Breast epithelium (tissue), 4 donors: Measurements from ENCODE around the gene ARHGEF10L. TPM values are rescaled to one million over a fixed set of nuclear protein-coding genes. Genes with fewer than 3 reads are reported as not detected.

ENCODE experiments used
- DNase-seq, 2 donors: peaks; one replicate each; pipeline ENCODE4 v3.0.0-alpha.2; 2019; ENCODE audit warnings: low spot score in 2 of 2
- H3K27ac ChIP-seq, 2 donors: fragments of 200-600 bp; sonication (generic) in 1 of 2; one replicate each; pipeline ENCODE4 v1.5.1; 2016 to 2019; ENCODE audit warnings: mild to moderate bottlenecking in 1 of 2
- H3K27me3 ChIP-seq, 2 donors: fragments of 200-600 bp; sonication (generic) in 1 of 2; one replicate each; pipeline versions ENCODE4 v1.5.1 to v1.6.0; 2017 to 2019; ENCODE audit warnings: control low read depth in 1 of 2, mild to moderate bottlenecking in 1 of 2
- H3K36me3 ChIP-seq: fragments of 200-600 bp; one replicate; pipeline ENCODE4 v1.5.1; 2019
- H3K4me1 ChIP-seq, 2 donors: fragments of 200-600 bp; sonication (generic); one replicate each; pipeline ENCODE4 v1.5.1; 2016 to 2019; ENCODE audit warnings: control low read depth in 1 of 2
- H3K4me3 ChIP-seq, 3 donors: fragments of 200-600 bp; sonication (generic); 1 replicate in 2 of 3; 2 replicates in 1 of 3; pipeline ENCODE4 v1.5.1; 2016 to 2019; ENCODE audit warnings: mild to moderate bottlenecking in 3 of 3, moderate library complexity in 2 of 3
- H3K9me3 ChIP-seq, 2 donors: fragments of 200-600 bp; sonication (generic) in 1 of 2; one replicate each; pipeline ENCODE4 v1.5.1; 2016 to 2019; ENCODE audit warnings: control low read depth in 1 of 2
- POLR2A ChIP-seq: fragments of 450-650 bp; IDR thresholded peaks from one replicate; pipeline ENCODE4 v1.6.1; 2016; ENCODE audit warnings: antibody characterized with exemption, mild to moderate bottlenecking, moderate library complexity
- POLR2AphosphoS5 ChIP-seq, 3 donors: sonication (generic); formaldehyde crosslinking; IDR thresholded peaks; one replicate each; pipeline ENCODE4 v1.6.1; 2017; ENCODE audit warnings: antibody characterized with exemption in 3 of 3
- intact Hi-C: fragments of 100-400 bp; cut with DNase I; formaldehyde crosslinking; loops from one replicate; pipeline ENCODE4 v1.15.1; 2023; ENCODE audit warnings: low total_unique reads
- total RNA-seq, 3 donors: library from RNA; depleted of rRNA; stranded (reverse); fragments of >200 nt; gene quantifications; one replicate each; pipeline ENCODE4 v1.1.0, GENCODE V29; 2016
- TF ChIP-seq, protein P1 (sequence below), 3 donors: fragments of 450-650 bp; IDR thresholded peaks; one replicate each; pipeline ENCODE4 v1.5.1; 2016 to 2017; ENCODE audit warnings: antibody characterized with exemption in 3 of 3, mild to moderate bottlenecking in 3 of 3, moderate library complexity in 3 of 3

ARHGEF10L gene
- total RNA-seq, 3 donors from 2014 or later, result 36.7 to 51.4 (median 49.8) TPM

DNA sequence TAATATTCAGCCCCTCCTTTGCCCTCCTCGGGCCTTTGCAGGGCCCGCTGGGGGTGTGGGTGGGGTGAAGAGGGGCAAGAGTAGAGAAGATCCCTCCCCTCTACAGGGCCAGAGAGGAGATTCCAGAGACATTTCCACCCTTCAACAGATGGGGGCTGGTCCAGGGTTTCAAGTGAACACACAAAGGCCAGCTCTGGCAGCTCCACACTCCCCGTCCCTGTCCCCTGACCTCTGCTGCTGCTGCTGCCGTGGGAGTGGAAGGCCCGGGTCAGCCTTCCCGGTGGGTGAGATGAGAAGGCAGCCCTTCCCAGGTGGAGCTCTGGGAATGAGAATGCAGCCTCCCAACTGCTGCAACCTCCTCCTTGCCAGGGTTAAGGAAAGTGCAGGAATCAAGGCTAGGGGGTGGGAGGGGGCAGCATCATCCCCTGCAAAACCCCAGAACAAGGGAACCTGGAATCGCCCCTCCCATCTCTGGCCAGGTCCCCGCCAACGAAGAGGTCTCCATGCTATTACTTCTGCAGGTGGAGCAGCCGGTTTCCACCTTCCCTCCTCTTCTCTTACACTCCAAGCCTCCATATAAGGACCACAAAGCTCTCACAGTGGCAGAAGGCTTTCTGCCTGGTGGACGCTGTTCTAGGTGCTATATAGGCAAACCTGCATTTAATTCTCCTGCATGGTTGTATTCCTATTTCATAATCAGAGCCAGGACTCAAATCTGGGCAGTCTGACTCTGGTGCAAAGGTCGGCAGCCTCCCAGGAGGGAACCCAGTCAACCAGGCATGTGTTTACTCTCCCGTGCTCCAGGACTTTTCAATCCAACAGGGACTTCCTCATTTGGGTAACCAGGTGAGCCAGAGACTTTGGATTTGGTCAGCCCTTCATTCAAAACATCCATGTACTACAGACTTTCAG, 22.9 kb upstream of the ARHGEF10L start:
- TF ChIP-seq POLR2A, result no peak
- TF ChIP-seq, protein P1, sequence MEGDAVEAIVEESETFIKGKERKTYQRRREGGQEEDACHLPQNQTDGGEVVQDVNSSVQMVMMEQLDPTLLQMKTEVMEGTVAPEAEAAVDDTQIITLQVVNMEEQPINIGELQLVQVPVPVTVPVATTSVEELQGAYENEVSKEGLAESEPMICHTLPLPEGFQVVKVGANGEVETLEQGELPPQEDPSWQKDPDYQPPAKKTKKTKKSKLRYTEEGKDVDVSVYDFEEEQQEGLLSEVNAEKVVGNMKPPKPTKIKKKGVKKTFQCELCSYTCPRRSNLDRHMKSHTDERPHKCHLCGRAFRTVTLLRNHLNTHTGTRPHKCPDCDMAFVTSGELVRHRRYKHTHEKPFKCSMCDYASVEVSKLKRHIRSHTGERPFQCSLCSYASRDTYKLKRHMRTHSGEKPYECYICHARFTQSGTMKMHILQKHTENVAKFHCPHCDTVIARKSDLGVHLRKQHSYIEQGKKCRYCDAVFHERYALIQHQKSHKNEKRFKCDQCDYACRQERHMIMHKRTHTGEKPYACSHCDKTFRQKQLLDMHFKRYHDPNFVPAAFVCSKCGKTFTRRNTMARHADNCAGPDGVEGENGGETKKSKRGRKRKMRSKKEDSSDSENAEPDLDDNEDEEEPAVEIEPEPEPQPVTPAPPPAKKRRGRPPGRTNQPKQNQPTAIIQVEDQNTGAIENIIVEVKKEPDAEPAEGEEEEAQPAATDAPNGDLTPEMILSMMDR (IDR thresholded peaks at IDR 0.05), result no peak
- no peak for TF ChIP-seq POLR2AphosphoS5 (IDR thresholded peaks at IDR 0.05)
- Histone ChIP-seq H3K4me1 (no peaks in the 10 kb centered on the region), H3K4me3 (no peak overlapping the region), H3K27ac (peak overlapping the region in 1 of 2 donors; percentile 17), H3K9me3 (no peaks in the 10 kb centered on the region), H3K36me3 (no peaks in the 10 kb centered on the region), H3K27me3 (no peaks in the 10 kb centered on the region)
- no peak for DNase-seq
- intact Hi-C loops, result loop anchor here (1.0 kb wide), 1 partner anchor 67 kb away; no protein-coding TSS in a partner anchor

DNA sequence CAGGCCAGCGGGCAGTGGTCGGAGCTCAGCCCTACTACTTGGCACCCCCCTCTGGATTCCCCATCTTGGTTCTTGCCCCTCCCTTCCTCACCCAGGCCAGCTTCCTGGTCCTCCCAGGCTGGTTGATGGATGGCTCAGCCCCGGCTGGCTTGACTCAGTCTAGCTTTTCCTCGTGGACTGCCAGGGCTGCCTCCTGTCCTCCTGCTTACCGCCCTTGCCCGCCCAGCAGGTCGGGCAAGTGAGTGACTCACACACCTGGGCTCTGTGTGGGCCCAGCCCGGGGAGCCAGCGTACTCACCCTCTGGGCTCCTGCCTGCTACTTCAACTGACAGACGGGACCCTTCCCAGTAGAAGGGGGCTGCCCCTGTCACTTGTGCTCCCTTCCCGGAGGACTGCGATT, 19.5 kb upstream of the ARHGEF10L start:
- no peaks in the 10 kb centered on the region for H3K9me3 ChIP-seq
- peak overlapping the region; percentile 73 to 86 for H3K27ac ChIP-seq
- no peaks in the 10 kb centered on the region for H3K27me3 ChIP-seq
- peak; percentile 83 to 87 for DNase-seq
- TF ChIP-seq POLR2A (no peak), POLR2AphosphoS5 (IDR thresholded peaks at IDR 0.05) (peak; percentile 31 to 82 (median 39))
- H3K4me3 ChIP-seq, result peak overlapping the region in 2 of 3 donors; percentile 45 to 61
- no peaks in the 10 kb centered on the region for H3K4me1 ChIP-seq
- H3K36me3 ChIP-seq, result no peaks in the 10 kb centered on the region
- intact Hi-C loops, result no loop called here

DNA sequence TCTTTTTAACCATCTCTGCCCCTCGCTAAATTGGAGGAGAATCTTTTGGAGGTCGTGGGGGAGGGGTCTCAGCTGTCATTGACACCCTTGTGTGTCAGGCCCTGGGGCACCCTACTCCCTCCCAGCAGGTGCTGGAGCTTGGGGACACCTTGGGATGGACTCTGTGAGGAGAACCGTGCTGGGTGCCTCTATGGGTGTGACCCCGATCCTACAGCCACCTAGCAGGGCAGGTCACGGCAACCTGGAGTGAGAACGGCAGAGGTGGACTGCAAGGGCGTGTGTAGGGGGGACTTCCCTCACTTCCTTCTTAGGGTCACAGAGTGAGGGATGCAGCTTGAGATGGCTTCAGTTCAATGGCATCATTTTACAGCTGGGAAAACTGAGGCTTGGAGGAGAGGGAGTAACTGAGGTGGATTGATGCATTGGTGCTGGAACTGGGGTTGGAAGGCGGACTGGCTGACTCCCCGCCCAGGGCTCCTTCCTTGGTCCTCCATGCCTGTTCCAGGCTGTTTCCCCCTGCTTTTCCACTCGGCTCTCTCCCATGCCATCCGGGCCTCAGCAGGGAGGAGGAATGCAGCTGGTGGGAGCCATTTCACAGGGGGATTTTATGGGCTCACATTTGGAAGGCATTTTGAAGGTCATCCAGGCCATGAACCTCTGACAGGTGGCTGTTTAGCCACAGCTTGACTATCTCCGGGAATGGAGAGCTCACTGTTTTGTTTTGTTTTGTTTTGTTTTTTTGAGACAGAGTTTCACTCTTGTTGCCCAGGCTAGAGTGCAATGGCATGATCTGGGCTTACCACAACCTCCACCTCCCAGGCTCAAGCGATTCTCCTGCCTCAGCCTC, 18.8 kb upstream of the ARHGEF10L start:
- H3K36me3 ChIP-seq, result no peaks in the 10 kb centered on the region
- no peaks in the 10 kb centered on the region for H3K9me3 ChIP-seq
- H3K4me3 ChIP-seq, result peak overlapping the region in 2 of 3 donors; percentile 45 to 61
- TF ChIP-seq POLR2A (no peak), POLR2AphosphoS5 (IDR thresholded peaks at IDR 0.05) (no peak)
- TF ChIP-seq, protein P1 (IDR thresholded peaks at IDR 0.05), result no peak
- no peaks in the 10 kb centered on the region for H3K27me3 ChIP-seq
- intact Hi-C loops, result no loop called here
- H3K27ac ChIP-seq, result peak overlapping the region; percentile 73 to 86
- no peaks in the 10 kb centered on the region for H3K4me1 ChIP-seq
- no peak for DNase-seq

DNA sequence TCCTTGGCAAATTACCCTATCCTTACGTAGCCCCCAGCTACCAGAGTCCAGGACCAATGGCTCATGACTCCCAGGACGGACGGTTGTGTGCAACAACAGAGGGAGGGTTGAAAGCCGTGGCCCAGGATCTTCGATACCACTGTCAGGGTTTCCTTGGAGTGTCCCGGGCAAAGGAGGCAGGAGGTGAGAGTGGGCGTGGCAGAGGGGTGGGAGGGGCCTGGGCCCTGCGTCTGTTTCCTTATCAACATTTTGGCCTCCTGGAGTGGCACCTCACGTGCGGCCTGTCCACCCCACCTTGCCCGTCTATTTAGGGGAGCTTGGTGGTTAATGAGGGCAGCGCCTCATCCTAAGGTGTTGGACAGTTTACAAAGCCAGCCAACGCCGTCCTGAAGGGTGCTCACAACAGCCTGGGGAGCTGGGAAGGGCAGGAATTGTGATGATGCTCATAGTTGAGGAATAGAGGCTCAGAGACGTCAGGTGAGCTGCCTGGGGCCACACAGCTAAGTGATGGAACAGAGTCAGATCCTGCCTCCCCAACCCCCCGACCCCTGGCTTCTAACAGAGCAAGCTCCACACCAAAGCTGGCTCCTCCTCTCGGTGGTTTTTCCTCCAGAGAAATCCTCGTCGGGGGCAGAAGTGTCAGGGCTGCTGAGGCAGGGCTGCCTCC, 17.4 kb upstream of the ARHGEF10L start:
- intact Hi-C loops, result no loop called here
- no peak for DNase-seq
- no peak for TF ChIP-seq POLR2A
- no peak for TF ChIP-seq POLR2AphosphoS5 (IDR thresholded peaks at IDR 0.05)
- TF ChIP-seq, protein P1 (IDR thresholded peaks at IDR 0.05), result no peak

DNA sequence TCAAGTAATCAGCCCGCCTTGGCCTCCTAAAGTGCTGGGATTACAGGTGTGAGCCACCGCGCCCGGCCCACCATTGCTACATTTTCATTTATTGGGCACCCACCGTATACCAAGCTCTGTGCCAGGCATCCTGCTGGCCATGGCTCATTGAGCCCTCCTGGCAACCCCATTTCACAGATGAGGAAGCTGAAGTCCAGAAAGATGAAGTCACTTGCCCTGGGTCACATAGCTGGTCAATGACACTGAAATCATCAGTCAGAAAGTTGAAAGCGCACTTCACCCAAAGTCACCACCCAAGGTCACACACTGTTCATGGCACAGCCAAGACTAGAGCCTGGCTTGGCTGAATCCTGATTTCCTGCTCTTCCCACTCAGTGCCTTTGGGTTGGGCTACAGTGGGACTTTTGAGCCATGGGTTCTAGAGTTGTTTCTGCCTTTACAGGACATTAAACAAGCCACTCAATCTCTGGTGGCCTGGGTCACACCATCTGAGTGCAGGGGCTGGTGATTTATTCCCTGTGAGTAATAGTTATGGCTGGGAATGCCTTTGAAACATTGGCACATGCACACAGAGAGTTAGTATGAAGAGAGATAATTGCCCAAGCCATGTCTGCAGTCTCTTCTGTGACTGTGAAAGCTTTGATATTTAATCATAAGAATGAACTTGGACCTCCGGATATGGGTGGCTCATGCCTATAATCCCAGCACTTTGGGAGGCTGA, 16.0 kb upstream of the ARHGEF10L start:
- no peak for TF ChIP-seq POLR2A
- no peak for TF ChIP-seq POLR2AphosphoS5 (IDR thresholded peaks at IDR 0.05)
- TF ChIP-seq, protein P1 (IDR thresholded peaks at IDR 0.05), result no peak
- no peak for DNase-seq
- Histone ChIP-seq H3K9me3 (no peaks in the 10 kb centered on the region), H3K4me1 (peaks cover 0 to 23% of the 10 kb centered on the region in 2 donors), H3K27me3 (no peaks in the 10 kb centered on the region), H3K27ac (peak overlapping the region; percentile 59 to 73), H3K36me3 (no peaks in the 10 kb centered on the region), H3K4me3 (no peak overlapping the region)
- intact Hi-C loops, result no loop called here

More for the DNA sequence above, 17.4 kb upstream of the ARHGEF10L start:
- H3K36me3 ChIP-seq, result no peaks in the 10 kb centered on the region
- H3K9me3 ChIP-seq, result no peaks in the 10 kb centered on the region
- H3K27me3 ChIP-seq, result no peaks in the 10 kb centered on the region
- peaks cover 0 to 13% of the 10 kb centered on the region in 2 donors for H3K4me1 ChIP-seq
- peak overlapping the region in 2 of 3 donors; percentile 45 to 61 for H3K4me3 ChIP-seq
- peak overlapping the region; percentile 73 to 86 for H3K27ac ChIP-seq
